Heart left ventricle (tissue), 16 donors: ENCODE data around the gene DNAH1. TPM values are rescaled to one million over a fixed set of nuclear protein-coding genes. Genes with fewer than 3 reads are reported as not detected.
A peak's percentile ranks its signal among the peaks of the same experiment; 100 is the strongest.

Experiments used
- ATAC-seq, 4 donors: fragments of 200-7000 bp; cut with Tn5 transposase; one replicate each; pipeline ENCODE4 v1.9.1; 2020 to 2022; ENCODE audit warnings: moderate library complexity in 4 of 4, mild to moderate bottlenecking in 3 of 4, moderate number of reproducible peaks in 1 of 4
- DNase-seq, 5 donors: peaks; one replicate each; pipeline ENCODE4 v3.0.0-alpha.2; 2020
- H3K27ac ChIP-seq, 12 donors: fragments of 200-600 bp; sonication (generic) in 4 of 12; one replicate each; pipeline versions ENCODE4 v1.5.0 to v1.8.0; 2016 to 2022; ENCODE audit warnings: mild to moderate bottlenecking in 2 of 12
- H3K27me3 ChIP-seq, 9 donors: fragments of 200-600 bp; sonication (generic) in 2 of 9; one replicate each; pipeline versions ENCODE4 v1.5.1 to v1.8.0; 2016 to 2022; ENCODE audit warnings: mild to moderate bottlenecking in 3 of 9
- H3K36me3 ChIP-seq, 9 donors: fragments of 200-600 bp; sonication (generic) in 2 of 9; one replicate each; pipeline versions ENCODE4 v1.5.0 to v1.8.0; 2018 to 2022; ENCODE audit warnings: mild to moderate bottlenecking in 2 of 9
- H3K4me1 ChIP-seq, 12 donors: fragments of 200-600 bp; sonication (generic) in 4 of 12; one replicate each; pipeline versions ENCODE4 v1.5.0 to v1.8.0; 2016 to 2022; ENCODE audit warnings: mild to moderate bottlenecking in 3 of 12
- H3K4me3 ChIP-seq, 12 donors: fragments of 200-600 bp; sonication (generic) in 4 of 12; one replicate each; pipeline versions ENCODE4 v1.5.0 to v1.8.0; 2017 to 2022; ENCODE audit warnings: mild to moderate bottlenecking in 9 of 12, moderate library complexity in 4 of 12
- H3K9me3 ChIP-seq, 12 donors: fragments of 200-600 bp; sonication (generic) in 4 of 12; one replicate each; pipeline versions ENCODE4 v1.5.0 to v1.8.0; 2016 to 2022; ENCODE audit warnings: mild to moderate bottlenecking in 1 of 12
- POLR2A ChIP-seq, 2 donors: fragments of 450-650 bp; IDR thresholded peaks; one replicate each; pipeline ENCODE4 v1.6.1; 2017; ENCODE audit warnings: antibody characterized with exemption in 2 of 2, mild to moderate bottlenecking in 2 of 2, moderate library complexity in 2 of 2
- WGBS, 4 donors: extraction: QIAGEN DNeasy Blood & Tissue Kit in 2 of 4; methylation state at CpG; one replicate each; pipeline versions ENCODE4 v1.1.5 to v1.1.7; 2013 to 2018; 5-methylcytosine and 5-hydroxymethylcytosine counted together
- intact Hi-C, 10 donors: fragments of 100-400 bp; cut with DNase I; formaldehyde crosslinking; loops; one replicate each; pipeline versions ENCODE4 v1.11.1 to v1.14.2; 2022
- polyA plus RNA-seq, 2 donors: library from polyadenylated mRNA; stranded (reverse); fragments of 200-250 nt; gene quantifications; one replicate each; pipeline ENCODE4 v1.2.3, GENCODE V29; 2013
- total RNA-seq, 9 donors: library from RNA; depleted of rRNA in 2 of 9; stranded (reverse); fragments of >200 nt in 2 of 9; fragmentation: NEBNext Ultra II Directional in 3 of 9; extraction: Animal tissue kit (Norgen Biotek cat#: 25700) in 3 of 9; gene quantifications; one replicate each; pipeline versions ENCODE4 v1.1.0 to v1.2.4, GENCODE V29; 2016 to 2023
- TF ChIP-seq, protein P1 (sequence below), 12 donors: fragments of 200-600 bp; sonication (generic) in 4 of 12; IDR thresholded peaks; one replicate each; pipeline versions ENCODE4 v1.5.0 to v1.8.0; 2018 to 2022; ENCODE audit warnings: antibody characterized with exemption in 12 of 12, mild to moderate bottlenecking in 5 of 12
- donor health status: ischemic (EF 13 %, LVEDD 7.1; RV severe dilation, severe dysfunction).
- donor health status: healthy with polysubstance abuse.
- donor health status: DM: no; HTN: yes; CAD: no.
- donor health status: DM: no; HTN: no; CAD: no.
- donor health status: ischemic (EF 25% LVEDD 6.9; RV normal size, moderate dysfunction).
- donor health status: ischemic (EF 25% LVEDD 5.7; RV mildly dilated, moderate dysfunction).
- donor health status: healthy.
- donor health status: DM: yes; HTN: yes; CAD: no.
- donor health status: ischemic (EF 35%, LVEDD 5.7; RV mildly dilated, moderate dysfunction).
- donor health status: nonischemic (EF 11% LVEDD 7.7; RV severe dilation, severe dysfunction).
- donor health status: DM: yes; HTN: yes; CAD: no.
- donor health status: PGD.
- donor health status: ischemic (EF 29% LVEDD 5.4; RV normal size, mild dysfunction).
- donor health status: nonischemic (EF 23%, LVEDD 6.1; RV moderate dilation, normal function).

Gene DNAH1
- total and polyA plus RNA-seq, 11 donors = 0.95 to 6.6 (median 2.8) TPM

DNA sequence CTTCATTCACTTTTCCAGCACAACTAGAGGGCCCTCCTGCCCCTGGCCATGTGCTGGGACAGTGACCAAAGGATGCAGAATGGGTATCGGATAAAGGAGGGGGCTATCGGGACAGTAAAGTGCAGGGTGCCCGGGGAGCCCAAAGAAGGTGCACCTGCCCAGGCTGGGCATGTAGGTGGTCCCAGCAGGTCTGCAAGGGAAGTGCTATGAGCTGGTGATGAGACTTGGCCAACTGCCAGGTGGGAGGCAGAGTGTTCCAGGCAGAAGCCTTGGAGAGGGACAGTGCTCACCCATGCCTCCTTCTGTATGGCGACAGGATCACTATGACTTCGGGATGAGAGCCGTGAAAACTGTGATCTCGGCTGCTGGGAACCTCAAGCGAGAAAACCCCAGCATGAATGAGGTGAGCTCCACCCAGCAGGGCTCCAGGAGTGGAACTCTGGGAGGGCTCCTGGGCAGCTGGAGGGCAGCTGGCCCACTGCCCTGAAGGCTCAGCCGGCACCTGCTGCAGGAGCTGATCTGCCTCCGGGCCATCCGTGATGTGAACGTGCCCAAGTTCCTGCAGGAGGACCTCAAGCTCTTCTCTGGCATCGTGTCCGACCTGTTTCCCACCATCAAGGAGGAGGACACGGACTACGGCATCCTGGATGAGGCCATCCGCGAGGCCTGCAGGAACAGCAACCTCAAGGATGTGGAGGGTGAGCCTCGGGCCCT is 48.4 kb downstream of the DNAH1 start:
- WGBS, 4 donors = 90 to 96% (median 93%) methylated on average over 15 to 19 of the region's 19 CpGs
- DNase-seq = no peak
- no peaks in the 10 kb centered on the region for H3K27me3 ChIP-seq
- TF ChIP-seq, protein P1, sequence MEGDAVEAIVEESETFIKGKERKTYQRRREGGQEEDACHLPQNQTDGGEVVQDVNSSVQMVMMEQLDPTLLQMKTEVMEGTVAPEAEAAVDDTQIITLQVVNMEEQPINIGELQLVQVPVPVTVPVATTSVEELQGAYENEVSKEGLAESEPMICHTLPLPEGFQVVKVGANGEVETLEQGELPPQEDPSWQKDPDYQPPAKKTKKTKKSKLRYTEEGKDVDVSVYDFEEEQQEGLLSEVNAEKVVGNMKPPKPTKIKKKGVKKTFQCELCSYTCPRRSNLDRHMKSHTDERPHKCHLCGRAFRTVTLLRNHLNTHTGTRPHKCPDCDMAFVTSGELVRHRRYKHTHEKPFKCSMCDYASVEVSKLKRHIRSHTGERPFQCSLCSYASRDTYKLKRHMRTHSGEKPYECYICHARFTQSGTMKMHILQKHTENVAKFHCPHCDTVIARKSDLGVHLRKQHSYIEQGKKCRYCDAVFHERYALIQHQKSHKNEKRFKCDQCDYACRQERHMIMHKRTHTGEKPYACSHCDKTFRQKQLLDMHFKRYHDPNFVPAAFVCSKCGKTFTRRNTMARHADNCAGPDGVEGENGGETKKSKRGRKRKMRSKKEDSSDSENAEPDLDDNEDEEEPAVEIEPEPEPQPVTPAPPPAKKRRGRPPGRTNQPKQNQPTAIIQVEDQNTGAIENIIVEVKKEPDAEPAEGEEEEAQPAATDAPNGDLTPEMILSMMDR (IDR thresholded peaks at IDR 0.05) = no peak
- TF ChIP-seq POLR2A (IDR thresholded peaks at IDR 0.05) = no peak
- no peak overlapping the region for H3K4me3 ChIP-seq
- no peaks in the 10 kb centered on the region for H3K9me3 ChIP-seq
- ATAC-seq = no peak
- intact Hi-C loops = no loop called here
- H3K27ac ChIP-seq = no peak overlapping the region
- H3K4me1 ChIP-seq = peaks cover 0 to 3% (median 0%) of the 10 kb centered on the region in 12 donors
- peaks cover 0 to 72% (median 25%) of the 10 kb centered on the region in 9 donors for H3K36me3 ChIP-seq

DNA sequence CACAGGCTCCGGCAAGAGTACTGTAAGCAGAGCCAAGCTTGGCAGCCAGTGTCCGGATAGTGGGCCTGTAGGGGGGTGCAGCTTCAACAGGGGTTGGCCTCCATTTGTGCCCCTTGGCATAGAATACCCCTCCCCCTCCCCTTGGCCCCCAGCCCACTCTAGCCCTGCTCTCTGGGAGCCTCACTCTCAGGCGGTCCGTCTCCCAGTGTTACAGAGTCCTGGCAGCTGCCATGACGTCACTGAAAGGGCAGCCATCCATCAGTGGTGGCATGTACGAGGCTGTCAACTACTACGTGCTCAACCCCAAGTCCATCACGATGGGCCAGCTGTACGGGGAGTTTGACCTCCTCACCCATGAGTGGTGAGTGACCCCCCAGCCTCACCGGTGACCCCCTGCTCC is 50.4 kb downstream of the DNAH1 start:
- peak in 1 of 4 donors; percentile 5 for ATAC-seq
- intact Hi-C loops = no loop called here
- Histone ChIP-seq H3K27ac (no peak overlapping the region), H3K4me3 (no peak overlapping the region), H3K27me3 (no peaks in the 10 kb centered on the region), H3K36me3 (peaks cover 0 to 61% (median 13%) of the 10 kb centered on the region in 9 donors), H3K9me3 (no peaks in the 10 kb centered on the region), H3K4me1 (peaks cover 0 to 3% (median 0%) of the 10 kb centered on the region in 12 donors)
- 86 to 91% (median 88%) methylated on average over 2 to 10 of the region's 10 CpGs for WGBS, 4 donors
- no peak for TF ChIP-seq POLR2A (IDR thresholded peaks at IDR 0.05)
- TF ChIP-seq, protein P1 (IDR thresholded peaks at IDR 0.05) = no peak
- no peak for DNase-seq

DNA sequence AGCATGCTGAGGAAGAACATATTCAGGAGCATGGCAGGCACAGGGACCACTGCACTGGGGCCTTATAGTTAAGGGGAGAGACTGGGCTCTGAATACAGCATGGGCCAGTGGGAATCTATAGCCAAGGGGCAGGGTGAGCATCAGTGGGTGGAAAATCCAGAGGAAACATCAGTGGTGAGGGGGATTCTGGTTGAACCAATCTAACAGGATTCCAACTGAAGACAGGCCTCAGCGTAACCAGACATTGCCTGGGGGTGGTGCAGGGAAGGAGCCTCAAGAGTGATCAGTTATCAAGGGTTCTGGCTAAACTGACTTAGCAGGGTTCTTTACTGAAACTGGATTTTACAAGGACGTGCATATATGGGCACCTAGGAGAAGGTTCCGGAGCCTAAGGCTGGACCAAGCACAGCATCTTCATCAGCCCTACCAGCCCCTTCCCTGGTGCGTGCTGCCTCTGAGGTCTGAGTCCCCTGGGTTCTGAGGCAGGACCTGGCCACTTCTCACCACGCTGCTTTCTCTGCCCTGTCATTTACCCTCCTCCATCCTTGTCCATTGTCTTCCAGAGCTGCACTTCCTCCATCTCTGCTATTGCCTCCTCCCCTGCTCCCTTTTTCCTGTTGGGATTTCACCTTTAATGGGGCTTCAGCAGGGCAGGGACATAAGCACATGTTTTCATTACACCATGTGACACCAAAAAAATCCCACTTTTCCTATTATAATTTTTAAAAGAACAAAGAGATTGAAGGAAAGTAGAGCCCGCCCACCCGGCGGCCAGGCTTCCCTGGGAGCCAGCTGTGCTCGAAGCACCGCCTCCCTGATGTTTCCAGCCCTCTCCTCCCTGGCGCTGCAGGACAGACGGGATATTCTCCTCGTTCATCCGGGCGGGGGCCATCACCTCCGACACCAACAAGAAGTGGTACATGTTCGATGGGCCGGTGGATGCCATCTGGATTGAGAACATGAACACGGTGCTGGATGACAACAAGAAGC is 52.1 kb downstream of the DNAH1 start:
- DNase-seq = no peak
- intact Hi-C loops = no loop called here
- no peak for ATAC-seq
- Histone ChIP-seq H3K4me1 (peaks cover 0 to 6% (median 0%) of the 10 kb centered on the region in 12 donors), H3K27ac (no peak overlapping the region), H3K4me3 (no peak overlapping the region), H3K36me3 (peaks cover 0 to 48% (median 6%) of the 10 kb centered on the region in 9 donors), H3K9me3 (no peaks in the 10 kb centered on the region), H3K27me3 (no peaks in the 10 kb centered on the region)
- WGBS, 4 donors = 49 to 60% (median 57%) methylated on average over 19 of the region's 19 CpGs
- no peak for TF ChIP-seq POLR2A (IDR thresholded peaks at IDR 0.05)
- TF ChIP-seq, protein P1 (IDR thresholded peaks at IDR 0.05) = no peak

DNA sequence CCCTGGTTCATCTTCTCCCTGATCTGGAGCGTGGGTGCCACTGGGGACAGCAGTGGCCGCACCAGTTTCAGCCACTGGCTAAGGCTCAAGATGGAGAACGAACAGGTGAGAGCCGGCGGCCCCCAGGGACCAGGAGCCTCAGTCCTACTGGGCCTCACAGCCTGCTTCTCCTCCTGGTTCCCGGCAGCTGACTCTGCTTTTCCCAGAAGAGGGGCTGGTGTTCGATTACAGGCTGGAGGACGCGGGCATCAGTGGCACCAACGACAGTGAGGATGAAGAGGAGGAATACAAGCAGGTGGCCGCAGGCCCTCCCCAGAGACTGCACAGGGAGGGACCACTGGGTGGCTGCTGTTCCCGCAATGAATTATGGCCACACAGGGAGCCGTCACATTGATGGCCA is 54.4 kb downstream of the DNAH1 start:
- no peak for DNase-seq
- intact Hi-C loops = no loop called here
- 93 to 97% (median 95%) methylated on average over 13 of the region's 13 CpGs for WGBS, 4 donors

More for the DNA sequence above, 54.4 kb downstream of the DNAH1 start:
- no peak for ATAC-seq
- Histone ChIP-seq H3K4me3 (no peak overlapping the region), H3K9me3 (no peaks in the 10 kb centered on the region), H3K27me3 (no peaks in the 10 kb centered on the region), H3K27ac (no peak overlapping the region), H3K36me3 (peaks cover 0 to 32% (median 4%) of the 10 kb centered on the region in 9 donors), H3K4me1 (peaks cover 0 to 14% (median 0%) of the 10 kb centered on the region in 12 donors)
- no peak for TF ChIP-seq POLR2A (IDR thresholded peaks at IDR 0.05)
- TF ChIP-seq, protein P1 (IDR thresholded peaks at IDR 0.05) = no peak
